Keratinocyte (primary cell): ENCODE results near the gene CTTN. TPM values are rescaled to one million over a fixed set of nuclear protein-coding genes. Genes with fewer than 3 reads are reported as not detected.

Source experiments
- DNase-seq: peaks from one replicate; pipeline ENCODE4 v3.0.0-alpha.2; 2011; ENCODE audit warnings: low read depth, missing footprints, low spot score
- FAIRE-seq: peaks from 2 replicates; lab custom pipeline; 2011; peaks lifted over from hg19 to GRCh38; lab: Jason Lieb, UNC
- H2AFZ ChIP-seq: 2 replicates; pipeline ENCODE4 v1.6.0; 2012; ENCODE audit warnings: low read length, control low read depth, inconsistent platforms; ENCODE audit not compliant: control insufficient read depth
- H3K27ac ChIP-seq: 2 replicates; pipeline ENCODE4 v1.5.1; 2011; ENCODE audit warnings: low read length; ENCODE audit not compliant: control insufficient read depth, insufficient read depth
- H3K27me3 ChIP-seq: 3 replicates; pipeline ENCODE4 v1.6.0; 2011; ENCODE audit warnings: low read length; ENCODE audit not compliant: control insufficient read depth, insufficient read depth; ENCODE audit errors: extremely low read depth
- H3K36me3 ChIP-seq, 2 experiments: 2 replicates in 1 of 2; 3 replicates in 1 of 2; pipeline ENCODE4 v1.5.1; 2011; ENCODE audit warnings: low read length in 2 of 2, mild to moderate bottlenecking in 1 of 2; ENCODE audit not compliant: control insufficient read depth in 2 of 2, insufficient read depth in 2 of 2; ENCODE audit errors: extremely low read depth in 1 of 2
- H3K4me1 ChIP-seq: 3 replicates; pipeline ENCODE4 v1.5.1; 2011; ENCODE audit warnings: low read length; ENCODE audit not compliant: control insufficient read depth, insufficient read depth; ENCODE audit errors: extremely low read depth
- H3K4me2 ChIP-seq: 3 replicates; pipeline ENCODE4 v1.6.0; 2011; ENCODE audit warnings: low read depth, low read length; ENCODE audit not compliant: control insufficient read depth, insufficient read depth; ENCODE audit errors: extremely low read depth
- H3K4me3 ChIP-seq, 3 experiments: fragments of 200-600 bp in 1 of 3; sonication (generic) in 1 of 3; 2 replicates in 2 of 3; 3 replicates in 1 of 3; pipeline ENCODE4 v1.5.1; 2011 to 2016; ENCODE audit warnings: low read length in 3 of 3, mild to moderate bottlenecking in 3 of 3, control low read depth in 2 of 3, inconsistent platforms in 1 of 3, low read depth in 1 of 3, mixed read lengths in 1 of 3, mixed run types in 1 of 3, moderate library complexity in 1 of 3; ENCODE audit not compliant: control insufficient read depth in 2 of 3, insufficient read depth in 2 of 3; ENCODE audit errors: extremely low read depth in 1 of 3
- H3K79me2 ChIP-seq: 2 replicates; pipeline ENCODE4 v1.6.0; 2012; ENCODE audit warnings: low read length; ENCODE audit not compliant: control insufficient read depth, insufficient read depth
- H3K9ac ChIP-seq: 3 replicates; pipeline ENCODE4 v1.6.0; 2011; ENCODE audit warnings: low read length; ENCODE audit not compliant: control insufficient read depth, insufficient read depth; ENCODE audit errors: extremely low read depth
- H3K9me1 ChIP-seq: 3 replicates; pipeline ENCODE4 v1.6.0; 2011; ENCODE audit warnings: low read length; ENCODE audit not compliant: control insufficient read depth, insufficient read depth; ENCODE audit errors: extremely low read depth
- H3K9me3 ChIP-seq: 2 replicates; pipeline ENCODE4 v1.5.1; 2012; ENCODE audit warnings: low read depth, low read length; ENCODE audit not compliant: control insufficient read depth
- H4K20me1 ChIP-seq: 3 replicates; pipeline ENCODE4 v1.6.0; 2011; ENCODE audit warnings: low read length; ENCODE audit not compliant: control insufficient read depth, insufficient read depth; ENCODE audit errors: extremely low read depth
- EZH2 ChIP-seq: IDR thresholded peaks from one replicate; pipeline ENCODE4 v1.6.1; 2012; ENCODE audit warnings: inconsistent platforms, mild to moderate bottlenecking, low read length, moderate library complexity
- dilution Hi-C: fragments of 300-500 bp; cut with MboI; formaldehyde crosslinking; loops from one replicate; pipeline ENCODE4 v1.7.0; 2020; ENCODE audit warnings: low sequenced_read_pairs; ENCODE audit not compliant: extremely low pct_ligation_motif_present
- polyA plus RNA-seq, 5 experiments: library from polyadenylated mRNA; depleted of rRNA in 3 of 5; stranded (reverse) in 3 of 5; stranded (forward) in 1 of 5; unstranded in 1 of 5; fragments of >200 nt; gene quantifications; 1 replicate in 1 of 5; 2 replicates in 3 of 5; 3 replicates in 1 of 5; pipeline versions ENCODE4 v1.2.1 to v1.2.3, GENCODE V29; 2011 to 2012; ENCODE audit warnings: missing spikeins in 2 of 5, low read depth in 1 of 5, low replicate concordance in 1 of 5
- TF ChIP-seq, protein P1 (sequence below), 3 experiments: IDR thresholded peaks in 1 of 3; conservative IDR thresholded peaks in 1 of 3; optimal IDR thresholded peaks in 1 of 3; 2 replicates in 2 of 3; 3 replicates in 1 of 3; pipeline versions ENCODE3 to v1.5.1; 2011; ENCODE audit warnings: low read length in 3 of 3, mild to moderate bottlenecking in 3 of 3, moderate library complexity in 2 of 3, control low read depth in 1 of 3, inconsistent platforms in 1 of 3; ENCODE audit not compliant: insufficient read depth in 2 of 3; ENCODE audit errors: extremely low read depth in 1 of 3

Gene CTTN
- polyA plus RNA-seq, 1 donor (not counting 4 experiments of a cell fraction or from before 2014, with no cell fraction given): 184 TPM

DNA sequence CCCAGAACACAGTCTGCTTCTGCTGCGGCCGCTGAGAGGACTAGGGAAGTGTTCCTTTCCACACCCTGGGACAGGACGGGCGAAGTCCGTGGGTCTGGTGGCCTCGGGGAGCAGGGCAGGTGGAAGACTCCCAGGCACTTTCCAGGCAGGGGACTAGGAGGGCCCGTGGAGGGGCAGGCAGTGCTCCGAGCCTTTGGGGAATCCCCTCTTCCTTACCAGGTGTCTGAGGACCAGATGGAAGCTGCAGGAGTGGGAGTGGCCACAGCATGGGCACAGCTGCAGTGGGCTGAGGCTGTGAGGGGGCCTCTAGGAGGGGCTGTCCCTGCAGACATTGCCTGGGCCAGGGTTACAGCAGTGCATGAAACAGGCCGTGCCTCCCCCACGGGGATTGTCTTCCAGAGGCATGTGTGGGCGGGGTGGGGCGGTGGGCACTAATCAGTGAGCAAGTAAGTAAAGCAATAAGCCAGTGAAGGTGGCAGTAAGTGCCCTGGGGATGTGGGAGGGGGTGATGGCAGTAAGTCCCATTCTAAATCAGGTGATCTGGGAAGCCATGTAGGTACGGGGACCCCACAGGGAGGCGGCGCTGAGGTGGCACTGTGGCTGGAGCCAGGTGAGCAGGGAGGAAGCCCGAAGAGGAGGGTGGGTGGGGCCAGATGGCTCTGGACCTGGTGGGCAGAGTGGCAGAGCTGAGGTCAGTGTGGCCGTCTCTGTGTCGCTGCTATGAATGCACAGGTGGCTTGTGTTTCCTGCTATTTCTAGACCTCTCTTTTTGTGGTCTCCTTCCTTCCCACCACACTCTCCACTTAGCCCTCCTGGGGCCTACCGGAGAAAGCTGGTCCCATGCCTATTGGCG lies 66.4 kb downstream of the CTTN start:
- Histone ChIP-seq H3K4me2 (no peak overlapping the region), H3K9ac (no peak overlapping the region), H4K20me1 (no peaks in the 10 kb centered on the region), H3K9me3 (peaks cover 2% of the 10 kb centered on the region), H3K4me1 (no peaks in the 10 kb centered on the region), H2AFZ (no peak overlapping the region), H3K79me2 (no peaks in the 10 kb centered on the region), H3K27me3 (no peaks in the 10 kb centered on the region), H3K9me1 (no peaks in the 10 kb centered on the region), H3K27ac (no peak overlapping the region), H3K36me3 (no peaks in the 10 kb centered on the region), H3K4me3 (no peak overlapping the region)
- no peak for DNase-seq
- TF ChIP-seq EZH2: no peak
- TF ChIP-seq, protein P1, sequence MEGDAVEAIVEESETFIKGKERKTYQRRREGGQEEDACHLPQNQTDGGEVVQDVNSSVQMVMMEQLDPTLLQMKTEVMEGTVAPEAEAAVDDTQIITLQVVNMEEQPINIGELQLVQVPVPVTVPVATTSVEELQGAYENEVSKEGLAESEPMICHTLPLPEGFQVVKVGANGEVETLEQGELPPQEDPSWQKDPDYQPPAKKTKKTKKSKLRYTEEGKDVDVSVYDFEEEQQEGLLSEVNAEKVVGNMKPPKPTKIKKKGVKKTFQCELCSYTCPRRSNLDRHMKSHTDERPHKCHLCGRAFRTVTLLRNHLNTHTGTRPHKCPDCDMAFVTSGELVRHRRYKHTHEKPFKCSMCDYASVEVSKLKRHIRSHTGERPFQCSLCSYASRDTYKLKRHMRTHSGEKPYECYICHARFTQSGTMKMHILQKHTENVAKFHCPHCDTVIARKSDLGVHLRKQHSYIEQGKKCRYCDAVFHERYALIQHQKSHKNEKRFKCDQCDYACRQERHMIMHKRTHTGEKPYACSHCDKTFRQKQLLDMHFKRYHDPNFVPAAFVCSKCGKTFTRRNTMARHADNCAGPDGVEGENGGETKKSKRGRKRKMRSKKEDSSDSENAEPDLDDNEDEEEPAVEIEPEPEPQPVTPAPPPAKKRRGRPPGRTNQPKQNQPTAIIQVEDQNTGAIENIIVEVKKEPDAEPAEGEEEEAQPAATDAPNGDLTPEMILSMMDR (optimal IDR thresholded peaks at IDR 0.05 in 1 of 3, IDR thresholded peaks at IDR 0.05 in 1 of 3, conservative IDR thresholded peaks at IDR 0.05 in 1 of 3; ENCODE audit: extremely low read depth in 1 of 3, insufficient read depth in 2 of 3, low read length in 3 of 3): no peak
- dilution Hi-C loops: no loop called here
- FAIRE-seq: no peak

DNA sequence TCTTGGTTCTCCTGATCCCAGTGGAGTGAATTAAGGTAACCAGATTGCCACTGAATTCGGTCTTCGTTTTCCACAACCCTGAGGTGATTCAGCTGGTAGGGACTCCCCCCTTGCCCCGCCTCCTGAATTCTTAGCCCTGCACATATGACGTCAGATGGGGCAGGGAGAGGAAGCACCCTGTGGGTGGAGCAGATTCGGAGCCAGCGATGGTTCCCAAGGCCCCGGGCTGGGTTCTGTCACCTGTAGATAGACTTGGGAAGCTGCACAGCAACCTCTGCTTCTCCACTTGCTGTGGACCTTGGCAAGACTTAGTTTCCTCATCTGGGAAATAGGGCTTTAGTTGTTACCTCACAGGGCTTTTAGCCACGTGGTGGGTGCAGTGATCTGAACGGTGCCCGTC lies 67.8 kb downstream of the CTTN start:
- H3K79me2 ChIP-seq: no peaks in the 10 kb centered on the region
- no peaks in the 10 kb centered on the region for H3K27me3 ChIP-seq
- H4K20me1 ChIP-seq: no peaks in the 10 kb centered on the region
- no peak overlapping the region for H3K9ac ChIP-seq
- dilution Hi-C loops: no loop called here
- TF ChIP-seq EZH2: no peak
- TF ChIP-seq, protein P1 (optimal IDR thresholded peaks at IDR 0.05 in 1 of 3, IDR thresholded peaks at IDR 0.05 in 1 of 3, conservative IDR thresholded peaks at IDR 0.05 in 1 of 3; ENCODE audit: extremely low read depth in 1 of 3, insufficient read depth in 2 of 3, low read length in 3 of 3): no peak
- FAIRE-seq (no peak), DNase-seq (no peak)
- no peak overlapping the region for H3K27ac ChIP-seq
- no peaks in the 10 kb centered on the region for H3K36me3 ChIP-seq
- no peak overlapping the region for H3K4me2 ChIP-seq
- no peaks in the 10 kb centered on the region for H3K4me1 ChIP-seq
- H3K9me1 ChIP-seq: no peaks in the 10 kb centered on the region
- H3K9me3 ChIP-seq: peaks cover 2% of the 10 kb centered on the region
- no peak overlapping the region for H2AFZ ChIP-seq
- no peak overlapping the region for H3K4me3 ChIP-seq
